ENCODE measurements around the gene TMEM231. TPM values are rescaled to one million over a fixed set of nuclear protein-coding genes. Genes with fewer than 3 reads are reported as not detected.

Gene TMEM231
- total RNA-seq, 2 experiments from 2014 or later, result 2.5 TPM

- no peak overlapping the region for H3K27ac Mint-ChIP-seq
- no peak overlapping the region for H3K4me3 Mint-ChIP-seq
- no peaks in the 10 kb centered on the region for H3K4me1 ChIP-seq (ENCODE audit: insufficient read depth, low read length)
- no peak overlapping the region for H3K4me3 ChIP-seq (ENCODE audit: low read length)
- H3K27me3 ChIP-seq (ENCODE audit: control insufficient read depth in 1 of 2, insufficient read depth in 2 of 2, low read length in 2 of 2), result no peaks in the 10 kb centered on the region
- H3K27ac ChIP-seq (ENCODE audit: low read depth in 1 of 2, low read length in 2 of 2), result no peak overlapping the region
- H3K27me3 Mint-ChIP-seq, result no peaks in the 10 kb centered on the region
- H3K4me1 Mint-ChIP-seq (ENCODE audit: low read depth), result peaks cover 5% of the 10 kb centered on the region
- DNase-seq (no peak), ATAC-seq (ENCODE audit: poor library complexity) (no peak)
- intact Hi-C loops (cut with DNase I, micrococcal nuclease), result no loop called here
- H3K36me3 ChIP-seq (ENCODE audit: insufficient read depth, low read length), result peaks cover 11% of the 10 kb centered on the region
- H3K36me3 Mint-ChIP-seq (ENCODE audit: low read depth), result peaks cover 43% of the 10 kb centered on the region
- H3K9me3 ChIP-seq (ENCODE audit: control insufficient read depth in 1 of 2, insufficient read depth in 1 of 2, low read length in 2 of 2), result no peaks in the 10 kb centered on the region
- ChIA-PET POLR2A (no interaction called here), CTCF (interaction anchor here (1.0 kb wide), 1 partner anchor 74 kb away, joined by 3 read pairs; no protein-coding TSS in a partner anchor)
- TF ChIP-seq CTCF (IDR thresholded peaks at IDR 0.05), result no peak
- no peaks in the 10 kb centered on the region for H3K9me3 Mint-ChIP-seq
Measured at GRCh38 chr16:75590920-75591843, 35.1 kb upstream of the TMEM231 start.

GRCh38 chr16:75589306-75589705 is 33.3 kb upstream of the TMEM231 start:
- Histone ChIP-seq H3K4me3 (ENCODE audit: low read length) (no peak overlapping the region), H3K27me3 (ENCODE audit: control insufficient read depth in 1 of 2, insufficient read depth in 2 of 2, low read length in 2 of 2) (no peaks in the 10 kb centered on the region), H3K27ac (ENCODE audit: low read depth in 1 of 2, low read length in 2 of 2) (no peak overlapping the region), H3K4me1 (ENCODE audit: insufficient read depth, low read length) (no peaks in the 10 kb centered on the region), H3K36me3 (ENCODE audit: insufficient read depth, low read length) (peaks cover 7% of the 10 kb centered on the region), H3K9me3 (ENCODE audit: control insufficient read depth in 1 of 2, insufficient read depth in 1 of 2, low read length in 2 of 2) (no peaks in the 10 kb centered on the region)
- ATAC-seq (ENCODE audit: poor library complexity), result no peak
- ChIA-PET CTCF (interaction anchor here (0.6 kb wide), 1 partner anchor 72 kb away, joined by 4 read pairs; no protein-coding TSS in a partner anchor), POLR2A (no interaction called here)
- Mint-ChIP-seq H3K27me3 (no peaks in the 10 kb centered on the region), H3K9me3 (no peaks in the 10 kb centered on the region), H3K36me3 (ENCODE audit: low read depth) (peaks cover 30% of the 10 kb centered on the region), H3K4me1 (ENCODE audit: low read depth) (peaks cover under 1% of the 10 kb centered on the region), H3K27ac (no peak overlapping the region), H3K4me3 (no peak overlapping the region)
- no peak for TF ChIP-seq CTCF (IDR thresholded peaks at IDR 0.05)
- no peak for DNase-seq
- intact Hi-C loops (cut with DNase I, micrococcal nuclease), result no loop called here

GRCh38 chr16:75588716-75589115 is 32.7 kb upstream of the TMEM231 start:
- no peaks in the 10 kb centered on the region for H3K4me1 ChIP-seq (ENCODE audit: insufficient read depth, low read length)
- no peak for DNase-seq
- intact Hi-C loops (cut with DNase I, micrococcal nuclease), result no loop called here
- Mint-ChIP-seq H3K4me1 (ENCODE audit: low read depth) (no peaks in the 10 kb centered on the region), H3K27ac (no peak overlapping the region), H3K4me3 (no peak overlapping the region), H3K27me3 (no peaks in the 10 kb centered on the region), H3K36me3 (ENCODE audit: low read depth) (peaks cover 25% of the 10 kb centered on the region), H3K9me3 (no peaks in the 10 kb centered on the region)
- CTCF ChIA-PET, result interaction anchor here (0.6 kb wide), 1 partner anchor 71 kb away, joined by 4 read pairs; no protein-coding TSS in a partner anchor
- peaks cover 2% of the 10 kb centered on the region for H3K36me3 ChIP-seq (ENCODE audit: insufficient read depth, low read length)
- H3K27ac ChIP-seq (ENCODE audit: low read depth in 1 of 2, low read length in 2 of 2), result no peak overlapping the region
- H3K9me3 ChIP-seq (ENCODE audit: control insufficient read depth in 1 of 2, insufficient read depth in 1 of 2, low read length in 2 of 2), result no peaks in the 10 kb centered on the region
- TF ChIP-seq CTCF (IDR thresholded peaks at IDR 0.05), result no peak
- H3K27me3 ChIP-seq (ENCODE audit: control insufficient read depth in 1 of 2, insufficient read depth in 2 of 2, low read length in 2 of 2), result no peaks in the 10 kb centered on the region
- no peak for ATAC-seq (ENCODE audit: poor library complexity)
- POLR2A ChIA-PET, result no interaction called here
- no peak overlapping the region for H3K4me3 ChIP-seq (ENCODE audit: low read length)

All from CD4-positive, alpha-beta T cell (primary cell).